Naive thymus-derived CD4-positive, alpha-beta T cell (primary cell): ENCODE data around the gene HELQ. TPM values are rescaled to one million over a fixed set of nuclear protein-coding genes. Genes with fewer than 3 reads are reported as not detected.
"Not testable (repeated sequence)": the region's sequence is repeated elsewhere in the genome, so short reads cannot be mapped to it uniquely, and the experiment has no call there.

ENCODE experiments used
- ATAC-seq: fragments of 150-1000 bp; cut with Tn5 transposase; 2 replicates; pipeline ENCODE4 v1.10.0; 2021; ENCODE audit warnings: mild to moderate bottlenecking, moderate library complexity
- CTCF ChIA-PET: fragments of 350-600 bp; sonication (Branson Sonifier 250); formaldehyde crosslinking; loops from one replicate; lab custom pipeline; 2021; ENCODE audit warnings: antibody characterized with exemption; lab: Charles Lee
- POLR2A ChIA-PET: fragments of 350-600 bp; sonication (Branson Sonifier 250); formaldehyde crosslinking; loops from one replicate; lab custom pipeline; 2021; ENCODE audit warnings: antibody characterized with exemption, inconsistent platforms; lab: Charles Lee
- DNase-seq, 9 donors: peaks; one replicate each; pipeline versions ENCODE4 v3.0.0 to v3.0.0-alpha.2; 2020 to 2022; ENCODE audit warnings: mixed read lengths in 1 of 9
- H3K27ac ChIP-seq: one replicate; pipeline ENCODE4 v1.7.0; 2013; ENCODE audit warnings: mild to moderate bottlenecking, low read depth, low read length, moderate library complexity
- H3K27me3 ChIP-seq, 2 donors: one replicate each; pipeline ENCODE4 v1.7.0; 2013; ENCODE audit warnings: low read length in 2 of 2, mild to moderate bottlenecking in 2 of 2, moderate library complexity in 2 of 2; ENCODE audit not compliant: control insufficient read depth in 2 of 2, insufficient read depth in 2 of 2
- H3K36me3 ChIP-seq, 3 experiments: 1 replicate in 2 of 3; 2 replicates in 1 of 3; pipeline ENCODE4 v1.7.0; 2013; ENCODE audit warnings: low read length in 3 of 3, mild to moderate bottlenecking in 3 of 3, moderate library complexity in 1 of 3; ENCODE audit not compliant: insufficient read depth in 3 of 3, control insufficient read depth in 2 of 3
- H3K4me1 ChIP-seq, 2 donors: one replicate each; pipeline ENCODE4 v1.7.0; 2013; ENCODE audit warnings: low read length in 2 of 2, mild to moderate bottlenecking in 2 of 2, moderate library complexity in 1 of 2; ENCODE audit not compliant: control insufficient read depth in 2 of 2, insufficient read depth in 2 of 2
- H3K4me3 ChIP-seq: 2 replicates; pipeline ENCODE4 v1.7.0; 2013; ENCODE audit warnings: mild to moderate bottlenecking, low read length
- H3K9me3 ChIP-seq, 3 experiments: 1 replicate in 2 of 3; 2 replicates in 1 of 3; pipeline ENCODE4 v1.7.0; 2013; ENCODE audit warnings: low read length in 3 of 3; ENCODE audit not compliant: control insufficient read depth in 2 of 3
- H3K27ac Mint-ChIP-seq, 9 donors: one replicate each; pipeline ENCODE4 v1.8.0; 2020 to 2022; ENCODE audit warnings: mixed read lengths in 9 of 9, mild to moderate bottlenecking in 8 of 9, moderate library complexity in 5 of 9, inconsistent platforms in 2 of 9
- H3K27me3 Mint-ChIP-seq, 5 donors: one replicate each; pipeline ENCODE4 v1.8.0; 2021 to 2022; ENCODE audit warnings: mixed read lengths in 5 of 5, mild to moderate bottlenecking in 1 of 5
- H3K36me3 Mint-ChIP-seq, 5 donors: one replicate each; pipeline ENCODE4 v1.8.0; 2020 to 2022; ENCODE audit warnings: mixed read lengths in 5 of 5, mild to moderate bottlenecking in 3 of 5, inconsistent platforms in 1 of 5
- H3K4me1 Mint-ChIP-seq, 7 donors: one replicate each; pipeline ENCODE4 v1.8.0; 2020 to 2022; ENCODE audit warnings: mixed read lengths in 7 of 7, mild to moderate bottlenecking in 3 of 7, inconsistent platforms in 1 of 7
- H3K4me3 Mint-ChIP-seq, 10 donors: one replicate each; pipeline ENCODE4 v1.8.0; 2020 to 2022; ENCODE audit warnings: mild to moderate bottlenecking in 10 of 10, mixed read lengths in 10 of 10, moderate library complexity in 6 of 10, inconsistent platforms in 2 of 10
- H3K9me3 Mint-ChIP-seq, 11 donors: one replicate each; pipeline ENCODE4 v1.8.0; 2020 to 2022; ENCODE audit warnings: mixed read lengths in 11 of 11, mild to moderate bottlenecking in 4 of 11, inconsistent platforms in 1 of 11, moderate library complexity in 1 of 11
- intact Hi-C, 2 donors: fragments of 100-400 bp; cut with micrococcal nuclease; formaldehyde crosslinking; loops; one replicate each; pipeline ENCODE4 v1.15.1; 2023
- polyA plus RNA-seq, 2 donors: library from polyadenylated mRNA; unstranded; fragments of 300-500 nt; fragmentation: Illumina TruSeq; gene quantifications; one replicate each; pipeline ENCODE4 v1.2.3, GENCODE V29; 2021
- total RNA-seq, 6 experiments: library from RNA in 5 of 6; stranded (reverse) in 5 of 6; gene quantifications; 1 replicate in 5 of 6; 2 replicates in 1 of 6; pipeline ENCODE4 v1.2.3 and lab custom pipeline; 2021 to 2026

Gene HELQ
- total and polyA plus RNA-seq, 7 experiments from 2014 or later, result 14.1 to 53.9 (median 31.8) TPM

DNA sequence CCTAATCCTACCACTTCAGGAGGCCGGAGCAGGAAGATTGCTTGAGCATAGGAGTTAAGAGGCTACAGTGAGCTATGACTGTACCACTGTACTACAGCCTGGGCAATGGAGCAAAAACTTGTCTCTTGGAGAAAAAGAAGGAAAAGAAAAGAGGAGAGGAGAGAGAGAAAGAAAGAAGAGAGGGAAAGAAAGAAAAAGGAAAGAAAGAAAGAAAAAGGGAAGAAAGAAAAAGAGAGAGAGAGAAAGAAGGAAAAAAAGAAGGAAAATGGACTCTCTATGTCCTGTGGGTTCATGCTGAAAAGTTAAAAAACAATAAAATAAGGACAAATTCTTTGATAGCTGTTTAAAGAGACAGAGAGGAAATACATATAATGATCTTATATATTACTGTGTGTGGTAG is 42.6 kb upstream of the HELQ start:
- peaks cover 0 to 8% (median 0%) of the 10 kb centered on the region in 7 donors for H3K4me1 Mint-ChIP-seq
- Histone ChIP-seq H3K27me3 (no peaks in the 10 kb centered on the region), H3K4me3 (no peak overlapping the region), H3K4me1 (no peaks in the 10 kb centered on the region), H3K36me3 (no peaks in the 10 kb centered on the region), H3K27ac (no peak overlapping the region), H3K9me3 (no peaks in the 10 kb centered on the region)
- peak overlapping the region in 2 of 9 donors; percentile 28 to 38 for H3K27ac Mint-ChIP-seq
- no peak for DNase-seq
- H3K9me3 Mint-ChIP-seq, result peaks cover 0 to 1% (median 0%) of the 10 kb centered on the region in 11 donors
- no peaks in the 10 kb centered on the region for H3K36me3 Mint-ChIP-seq
- intact Hi-C loops, result loop anchor here in 1 of 2 donors (10.0 kb wide), 1 partner anchor 1477 kb away; no protein-coding TSS in a partner anchor
- H3K27me3 Mint-ChIP-seq, result peaks cover 0 to 3% (median 0%) of the 10 kb centered on the region in 5 donors
- POLR2A ChIA-PET, result interaction anchor here (0.7 to 3.3 kb wide), 2 partner anchors 13 to 40 kb away, joined by 3 to 21 read pairs; partner anchors contain the start of gene ABRAXAS1
- no peak overlapping the region for H3K4me3 Mint-ChIP-seq
- CTCF ChIA-PET, result no interaction called here
- no peak for ATAC-seq

DNA sequence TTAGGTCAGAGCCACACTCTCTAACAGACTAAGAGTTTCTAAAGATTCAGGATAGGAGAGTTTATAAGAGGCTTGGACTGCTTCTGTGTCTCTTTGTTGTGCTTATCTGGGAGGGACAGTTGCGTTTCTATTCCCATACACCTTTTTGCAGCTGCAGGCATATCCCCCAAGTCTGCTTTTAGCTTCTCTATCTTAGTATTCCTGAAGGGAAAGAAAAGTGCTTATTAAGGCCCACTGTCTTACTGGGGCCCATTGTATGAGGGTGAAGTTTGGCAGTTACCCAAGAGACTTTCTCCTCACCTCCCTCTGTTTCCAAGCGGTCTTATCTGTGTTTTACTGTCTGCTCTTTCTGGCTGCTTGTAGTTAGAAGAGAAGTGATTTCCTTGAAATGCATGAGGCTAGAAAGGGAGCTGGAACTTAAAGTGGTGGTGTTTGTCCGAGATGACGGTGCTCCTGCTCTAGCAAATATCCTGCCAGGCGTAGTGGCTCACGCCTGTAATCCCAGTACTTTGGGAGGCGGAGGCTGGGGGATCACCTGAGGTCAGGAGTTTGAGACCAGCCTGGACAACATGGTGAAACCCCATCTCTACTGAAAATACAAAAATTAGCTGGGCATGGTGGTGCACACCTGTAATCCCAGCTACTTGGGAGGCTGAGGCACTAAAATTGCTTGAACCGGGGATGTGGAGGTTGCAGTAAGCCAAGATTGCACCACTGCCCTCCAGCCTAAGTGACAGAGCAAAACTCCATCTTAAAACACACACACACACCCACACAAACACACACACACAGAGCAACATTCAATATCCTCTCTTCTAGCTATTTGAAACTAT is 40.7 kb upstream of the HELQ start:
- peak overlapping the region in 1 of 9 donors; percentile 3 for H3K27ac Mint-ChIP-seq
- not testable (repeated sequence) for ATAC-seq, H3K9me3 ChIP-seq, H3K9me3 Mint-ChIP-seq, H3K36me3 Mint-ChIP-seq, DNase-seq, H3K27me3 ChIP-seq, H3K36me3 ChIP-seq, H3K27me3 Mint-ChIP-seq, H3K4me1 Mint-ChIP-seq, H3K4me3 ChIP-seq, H3K4me1 ChIP-seq, H3K4me3 Mint-ChIP-seq, H3K27ac ChIP-seq
- intact Hi-C loops, result loop anchor here in 1 of 2 donors (10.0 kb wide), 1 partner anchor 1478 kb away; no protein-coding TSS in a partner anchor
- CTCF ChIA-PET, result interaction anchor here (0.6 kb wide), 1 partner anchor 124 kb away, joined by 3 read pairs; no protein-coding TSS in a partner anchor
- POLR2A ChIA-PET, result interaction anchor here (1.9 kb wide), 1 partner anchor 11 kb away, joined by 5 read pairs; the partner anchor contains the start of gene ABRAXAS1

DNA sequence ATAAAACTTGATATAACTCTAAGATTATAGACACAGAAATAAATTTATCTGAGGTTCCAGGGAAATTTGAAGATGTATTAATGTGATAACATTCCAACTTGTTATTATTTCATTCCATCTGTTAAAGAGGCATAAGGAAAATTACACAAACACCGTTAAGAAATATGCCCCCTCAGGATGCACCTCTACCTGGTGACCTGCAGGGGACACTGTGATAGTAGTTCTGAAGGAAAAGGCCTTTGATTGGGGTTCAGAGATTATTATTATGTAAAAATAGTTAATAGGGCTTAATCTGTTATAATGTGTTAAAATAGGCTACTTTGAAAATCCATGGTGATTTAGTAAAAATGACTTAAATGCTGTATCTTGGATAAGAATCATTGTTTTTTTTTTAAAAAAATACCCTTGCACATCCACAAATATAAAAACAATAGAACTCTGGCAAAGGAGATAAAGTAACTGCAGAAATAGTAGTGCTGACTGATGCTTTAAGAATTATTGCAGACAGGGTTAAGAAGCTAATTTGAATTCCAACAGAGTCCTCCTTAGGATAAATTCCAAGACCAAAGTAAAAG is 35.3 kb upstream of the HELQ start:
- Histone ChIP-seq H3K36me3 (no peaks in the 10 kb centered on the region), H3K4me3 (no peak overlapping the region), H3K4me1 (no peaks in the 10 kb centered on the region), H3K27me3 (no peaks in the 10 kb centered on the region), H3K27ac (no peak overlapping the region), H3K9me3 (no peaks in the 10 kb centered on the region)
- no peak overlapping the region for H3K27ac Mint-ChIP-seq
- DNase-seq (peak in 6 of 9 donors; percentile 17 to 45 (median 31)), ATAC-seq (peak; percentile 81)
- intact Hi-C loops, result loop anchor here (1.0 to 10.0 kb wide), 2 partner anchors 149 to 1484 kb away; no protein-coding TSS in a partner anchor
- H3K27me3 Mint-ChIP-seq, result peaks cover 0 to 4% (median 0%) of the 10 kb centered on the region in 5 donors
- H3K4me1 Mint-ChIP-seq, result peaks cover 3 to 12% (median 10%) of the 10 kb centered on the region in 7 donors
- ChIA-PET POLR2A (interaction anchor here (1.1 to 1.4 kb wide), 2 partner anchors 13 to 1060 kb away, joined by 3 to 4 read pairs; no protein-coding TSS in a partner anchor), CTCF (interaction anchor here (0.7 to 1.7 kb wide), 4 partner anchors 105 to 1481 kb away, joined by 3 to 15 read pairs (median 6); no protein-coding TSS in a partner anchor)
- no peaks in the 10 kb centered on the region for H3K9me3 Mint-ChIP-seq
- no peak overlapping the region for H3K4me3 Mint-ChIP-seq
- no peaks in the 10 kb centered on the region for H3K36me3 Mint-ChIP-seq

DNA sequence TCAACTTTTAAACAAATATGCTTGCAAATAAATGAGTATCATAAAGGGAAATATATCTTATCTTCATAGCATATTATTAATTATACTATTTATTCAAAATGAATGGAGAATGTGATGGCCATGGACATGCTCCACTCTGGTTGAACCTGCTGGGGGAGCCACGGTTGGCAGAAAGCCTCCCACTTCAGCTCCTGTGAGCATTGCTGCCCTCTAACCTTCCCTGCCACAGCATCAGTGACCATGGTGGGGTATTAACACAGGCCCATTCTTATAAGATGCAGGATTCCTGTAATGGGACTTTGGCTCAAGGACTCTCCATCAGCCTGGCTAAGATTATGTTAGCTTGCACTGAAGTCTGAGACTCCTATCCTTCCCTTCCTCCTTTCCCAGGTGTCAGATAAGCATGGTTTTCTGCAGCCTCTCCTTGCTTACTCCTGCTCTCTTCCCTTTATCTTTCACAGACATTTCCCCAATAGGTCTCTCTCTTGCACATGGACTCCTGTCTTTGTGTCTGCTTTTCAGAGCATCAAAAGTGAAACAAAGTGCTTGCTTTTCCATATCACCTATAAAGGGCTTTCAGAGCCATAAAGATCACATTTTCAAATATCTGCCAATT is 34.2 kb upstream of the HELQ start:
- DNase-seq, result no peak
- H3K4me1 ChIP-seq, result peaks cover 4% of the 10 kb centered on the region in 2 donors
- no peaks in the 10 kb centered on the region for H3K27me3 ChIP-seq
- H3K9me3 ChIP-seq, result no peaks in the 10 kb centered on the region
- no peak for ATAC-seq
- no peaks in the 10 kb centered on the region for H3K36me3 Mint-ChIP-seq
- ChIA-PET CTCF (interaction anchor here (0.7 to 1.4 kb wide), 3 partner anchors 106 to 455 kb away, joined by 3 read pairs; partner anchors contain the start of gene COPS4), POLR2A (interaction anchor here (1.0 to 1.4 kb wide), 3 partner anchors 14 to 1058 kb away, joined by 3 to 4 read pairs (median 4); no protein-coding TSS in a partner anchor)
- no peaks in the 10 kb centered on the region for H3K9me3 Mint-ChIP-seq
- H3K4me3 ChIP-seq, result no peak overlapping the region
- intact Hi-C loops, result loop anchor here (5.0 to 10.0 kb wide), 5 partner anchors 92 to 1485 kb away; partner anchors contain the start of genes CDS1 (in 1 of the 2) and SEC31A (in 1 of the 2)
- H3K36me3 ChIP-seq, result peaks cover 0 to under 1% (median 0%) of the 10 kb centered on the region in 3 experiments
- H3K4me3 Mint-ChIP-seq, result no peak overlapping the region
- peaks cover 8 to 17% (median 15%) of the 10 kb centered on the region in 7 donors for H3K4me1 Mint-ChIP-seq
- H3K27ac Mint-ChIP-seq, result no peak overlapping the region
- H3K27me3 Mint-ChIP-seq, result peaks cover 0 to 4% (median 0%) of the 10 kb centered on the region in 5 donors
- H3K27ac ChIP-seq, result no peak overlapping the region

DNA sequence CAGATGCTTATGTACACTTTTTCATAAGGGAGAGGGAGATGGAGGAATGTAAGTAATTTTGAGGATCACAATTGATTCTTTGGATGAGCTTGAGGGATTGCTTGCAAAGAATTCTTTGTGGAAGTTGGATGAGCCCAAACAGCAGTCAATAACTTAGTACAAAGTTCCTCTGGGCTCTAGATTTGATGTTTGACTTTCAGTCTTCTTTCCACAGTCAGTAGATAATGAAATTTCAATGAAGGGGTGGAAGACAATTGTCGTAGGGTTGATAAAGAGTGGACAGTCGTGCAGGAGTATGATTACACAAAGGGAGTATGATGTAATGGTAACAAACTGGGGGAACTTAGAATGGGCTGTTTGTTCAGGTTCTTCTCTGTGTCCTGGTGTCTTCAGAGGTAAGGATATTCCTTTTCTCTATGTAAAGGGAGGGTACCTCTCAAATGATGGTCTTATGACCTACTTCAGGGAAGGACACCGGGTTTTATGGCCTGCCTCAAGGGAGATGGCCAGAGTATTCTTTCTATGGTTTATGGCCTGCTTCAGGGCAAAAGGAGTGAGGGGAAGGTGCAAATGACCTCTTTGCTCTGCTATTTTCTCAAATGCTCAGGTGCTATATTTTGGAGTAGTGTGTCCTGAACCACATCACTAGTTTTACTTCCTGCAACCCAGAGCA is 31.0 kb upstream of the HELQ start:
- intact Hi-C loops, result loop anchor here (5.0 to 10.0 kb wide), 4 partner anchors 96 to 1202 kb away; partner anchors contain the start of genes CDS1 (in 1 of the 2) and SEC31A (in 1 of the 2)
- CTCF ChIA-PET, result interaction anchor here (1.1 kb wide), 1 partner anchor 23 kb away, joined by 3 read pairs; no protein-coding TSS in a partner anchor

More for the DNA sequence above, 31.0 kb upstream of the HELQ start:
- Mint-ChIP-seq H3K9me3 (peaks cover 0 to 2% (median 0%) of the 10 kb centered on the region in 11 donors), H3K27me3 (peaks cover 0 to 4% (median 0%) of the 10 kb centered on the region in 5 donors), H3K27ac (peak overlapping the region in 7 of 9 donors; percentile 5 to 95 (median 83)), H3K36me3 (no peaks in the 10 kb centered on the region), H3K4me3 (peak overlapping the region in 6 of 10 donors; percentile 12 to 55 (median 42)), H3K4me1 (peaks cover 15 to 39% (median 32%) of the 10 kb centered on the region in 7 donors)
- no peaks in the 10 kb centered on the region for H3K27me3 ChIP-seq
- no peak for DNase-seq
- no peak for ATAC-seq
- peak overlapping the region; percentile 86 for H3K27ac ChIP-seq
- POLR2A ChIA-PET, result interaction anchor here (0.8 to 3.4 kb wide), 6 partner anchors 11 to 32 kb away, joined by 4 to 21 read pairs (median 8); no protein-coding TSS in a partner anchor
- H3K4me1 ChIP-seq, result peaks cover 4 to 11% of the 10 kb centered on the region in 2 donors
- peaks cover 0 to 4% (median 0%) of the 10 kb centered on the region in 3 experiments for H3K36me3 ChIP-seq
- H3K9me3 ChIP-seq, result no peaks in the 10 kb centered on the region
- no peak overlapping the region for H3K4me3 ChIP-seq
